ENCODE results near the gene SLC23A2.

DNA sequence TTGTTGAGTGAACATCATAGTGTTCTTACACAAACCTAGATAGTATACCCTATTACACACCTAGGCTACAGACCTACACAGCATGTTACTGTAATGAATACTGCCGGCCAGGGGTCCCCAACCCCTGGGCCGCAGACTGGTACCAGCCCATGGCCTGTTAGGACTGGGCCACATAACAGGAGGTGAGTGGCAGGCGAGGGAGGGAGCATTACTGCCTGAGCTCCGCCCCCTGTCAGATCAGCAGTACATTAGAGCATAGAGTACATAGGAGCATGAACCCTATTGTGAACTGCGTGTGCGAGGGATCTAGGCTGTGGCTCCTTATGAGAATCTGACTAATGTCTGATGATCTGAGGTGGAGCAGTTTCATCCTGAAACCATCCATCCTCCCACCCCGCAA, 153.3 kb downstream of the SLC23A2 start:
- no peak for TF ChIP-seq POLR2A (IDR thresholded peaks at IDR 0.05)
- TF ChIP-seq, protein P1, sequence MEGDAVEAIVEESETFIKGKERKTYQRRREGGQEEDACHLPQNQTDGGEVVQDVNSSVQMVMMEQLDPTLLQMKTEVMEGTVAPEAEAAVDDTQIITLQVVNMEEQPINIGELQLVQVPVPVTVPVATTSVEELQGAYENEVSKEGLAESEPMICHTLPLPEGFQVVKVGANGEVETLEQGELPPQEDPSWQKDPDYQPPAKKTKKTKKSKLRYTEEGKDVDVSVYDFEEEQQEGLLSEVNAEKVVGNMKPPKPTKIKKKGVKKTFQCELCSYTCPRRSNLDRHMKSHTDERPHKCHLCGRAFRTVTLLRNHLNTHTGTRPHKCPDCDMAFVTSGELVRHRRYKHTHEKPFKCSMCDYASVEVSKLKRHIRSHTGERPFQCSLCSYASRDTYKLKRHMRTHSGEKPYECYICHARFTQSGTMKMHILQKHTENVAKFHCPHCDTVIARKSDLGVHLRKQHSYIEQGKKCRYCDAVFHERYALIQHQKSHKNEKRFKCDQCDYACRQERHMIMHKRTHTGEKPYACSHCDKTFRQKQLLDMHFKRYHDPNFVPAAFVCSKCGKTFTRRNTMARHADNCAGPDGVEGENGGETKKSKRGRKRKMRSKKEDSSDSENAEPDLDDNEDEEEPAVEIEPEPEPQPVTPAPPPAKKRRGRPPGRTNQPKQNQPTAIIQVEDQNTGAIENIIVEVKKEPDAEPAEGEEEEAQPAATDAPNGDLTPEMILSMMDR (IDR thresholded peaks at IDR 0.05), result no peak
